ENCODE results near the gene TMEM150B. TPM values are rescaled to one million over a fixed set of nuclear protein-coding genes. Genes with fewer than 3 reads are reported as not detected.

The TMEM150B gene, protein sequence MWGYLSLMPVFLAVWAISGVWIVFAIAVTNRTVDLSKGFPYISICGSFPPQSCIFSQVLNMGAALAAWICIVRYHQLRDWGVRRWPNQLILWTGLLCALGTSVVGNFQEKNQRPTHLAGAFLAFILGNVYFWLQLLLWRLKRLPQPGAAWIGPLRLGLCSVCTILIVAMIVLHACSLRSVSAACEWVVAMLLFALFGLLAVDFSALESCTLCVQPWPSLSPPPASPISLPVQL
- total RNA-seq = not detected

DNA sequence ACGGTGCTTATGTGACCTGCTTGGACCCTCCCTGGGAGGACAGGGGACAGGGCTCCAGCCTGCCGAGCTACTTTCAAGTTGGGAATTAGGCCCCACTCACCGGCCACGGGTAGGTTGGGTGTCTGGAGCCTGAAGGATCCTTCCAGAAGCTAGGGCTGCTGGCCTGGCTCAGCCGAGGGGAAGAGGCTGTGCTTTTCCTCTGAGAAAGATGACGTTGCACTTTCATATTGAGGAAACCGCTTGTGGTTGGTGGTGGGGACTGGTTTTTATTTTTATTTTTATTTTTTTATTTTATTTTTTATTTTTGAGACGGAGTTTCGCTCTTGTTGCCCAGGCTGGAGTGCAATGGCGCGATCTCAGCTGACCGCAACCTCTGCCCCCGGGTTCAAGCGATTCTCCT, at the start of gene TMEM150B:
TSS of gene TMEM150B (minus strand) at position 170 of the 400 bp plus-strand sequence. CDS start 4,305 bp downstream, outside the sequence.
- no peak within 1 kb of the TSS for H3K4me3 Mint-ChIP-seq
- no peak for ATAC-seq
- no peaks in the 10 kb centered on the region for H3K36me3 Mint-ChIP-seq (ENCODE audit: insufficient read depth)
- H3K4me1 Mint-ChIP-seq (ENCODE audit: low read depth) = no peaks in the 10 kb centered on the region
- DNase-seq = no peak
- no peaks in the 10 kb centered on the region for H3K9me3 Mint-ChIP-seq
- H3K27me3 Mint-ChIP-seq (ENCODE audit: low read depth) = peaks cover 11% of the 10 kb centered on the region

DNA sequence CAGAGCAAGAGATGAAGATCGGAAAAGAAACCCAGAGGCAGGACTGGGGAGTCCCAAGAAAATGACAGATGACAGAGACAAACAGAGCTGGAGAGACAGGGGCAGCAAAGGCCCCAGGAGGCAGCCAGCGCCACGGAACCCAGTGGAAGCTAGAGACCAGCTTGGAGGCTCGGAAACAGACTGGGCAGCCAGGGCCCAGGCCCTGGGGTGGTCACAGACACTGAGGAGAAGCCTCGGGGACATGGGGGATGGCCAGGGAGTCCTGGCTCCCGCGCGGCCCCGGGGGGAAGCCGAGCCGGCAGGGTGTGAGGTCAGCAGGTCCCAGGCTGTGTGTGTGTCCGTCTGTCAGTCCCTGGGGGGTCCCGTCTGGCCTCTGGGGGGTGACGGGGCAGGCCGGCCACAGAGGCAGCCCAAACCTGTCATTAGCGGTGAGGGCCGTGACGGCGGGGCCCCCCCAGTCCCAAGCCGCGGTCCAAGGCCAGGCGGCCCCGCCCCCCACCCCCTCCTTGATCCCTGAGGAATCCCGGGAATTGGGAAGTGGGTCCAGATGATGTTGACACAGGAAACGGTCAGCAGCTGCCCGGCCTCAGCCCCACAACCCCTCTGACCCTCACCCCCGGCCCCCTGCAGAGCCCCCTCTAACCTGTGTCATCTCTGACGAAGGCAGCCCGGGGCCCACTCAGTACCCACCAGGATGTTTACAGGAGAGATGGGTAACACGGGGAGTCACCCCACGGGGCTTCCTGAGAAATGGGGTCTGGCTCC, 49.0 kb upstream of the TMEM150B start:
- Mint-ChIP-seq H3K4me3 (no peak overlapping the region), H3K27me3 (ENCODE audit: low read depth) (peaks cover 40% of the 10 kb centered on the region), H3K9me3 (no peaks in the 10 kb centered on the region), H3K36me3 (ENCODE audit: insufficient read depth) (no peaks in the 10 kb centered on the region), H3K4me1 (ENCODE audit: low read depth) (peaks cover 8% of the 10 kb centered on the region)
- ATAC-seq (no peak), DNase-seq (no peak)

DNA sequence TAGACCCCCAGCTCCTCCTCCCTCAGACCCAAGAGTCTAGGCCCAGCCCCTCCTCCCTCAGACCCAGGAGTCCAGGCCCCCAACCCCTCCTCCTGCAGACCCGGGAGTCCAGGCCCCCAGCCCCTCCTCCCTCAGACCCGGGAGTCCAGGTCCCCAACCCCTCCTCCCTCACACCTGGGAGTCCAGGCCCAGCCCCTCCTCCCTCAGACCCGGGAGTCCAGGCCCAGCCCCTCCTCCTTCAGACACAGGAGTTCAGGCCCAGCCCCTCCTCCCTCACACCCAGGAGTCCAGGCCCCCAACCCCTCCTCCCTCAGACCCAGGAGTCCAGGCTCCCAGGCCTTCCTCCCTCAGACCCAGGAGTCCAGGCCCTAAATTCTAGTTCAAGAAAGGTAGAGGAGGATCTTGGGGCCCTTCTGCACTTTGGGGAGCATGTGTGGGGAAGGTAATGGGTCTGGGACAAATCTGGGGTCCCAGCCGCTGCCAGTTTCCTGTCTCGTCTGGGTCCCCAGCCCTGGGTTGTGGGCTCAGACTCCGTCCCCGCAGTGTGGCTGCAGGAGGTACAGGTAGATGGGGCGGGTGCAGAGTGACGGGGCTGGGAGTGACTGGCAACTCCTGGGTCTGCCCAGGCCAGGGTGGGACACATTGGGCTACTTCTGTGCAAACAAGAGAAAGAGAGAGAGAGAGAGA, 48.3 kb upstream of the TMEM150B start:
- Mint-ChIP-seq H3K27me3 (ENCODE audit: low read depth) (peaks cover 45% of the 10 kb centered on the region), H3K4me1 (ENCODE audit: low read depth) (peaks cover 8% of the 10 kb centered on the region), H3K4me3 (no peak overlapping the region), H3K36me3 (ENCODE audit: insufficient read depth) (no peaks in the 10 kb centered on the region), H3K9me3 (no peaks in the 10 kb centered on the region)
- ATAC-seq (no peak), DNase-seq (no peak)

DNA sequence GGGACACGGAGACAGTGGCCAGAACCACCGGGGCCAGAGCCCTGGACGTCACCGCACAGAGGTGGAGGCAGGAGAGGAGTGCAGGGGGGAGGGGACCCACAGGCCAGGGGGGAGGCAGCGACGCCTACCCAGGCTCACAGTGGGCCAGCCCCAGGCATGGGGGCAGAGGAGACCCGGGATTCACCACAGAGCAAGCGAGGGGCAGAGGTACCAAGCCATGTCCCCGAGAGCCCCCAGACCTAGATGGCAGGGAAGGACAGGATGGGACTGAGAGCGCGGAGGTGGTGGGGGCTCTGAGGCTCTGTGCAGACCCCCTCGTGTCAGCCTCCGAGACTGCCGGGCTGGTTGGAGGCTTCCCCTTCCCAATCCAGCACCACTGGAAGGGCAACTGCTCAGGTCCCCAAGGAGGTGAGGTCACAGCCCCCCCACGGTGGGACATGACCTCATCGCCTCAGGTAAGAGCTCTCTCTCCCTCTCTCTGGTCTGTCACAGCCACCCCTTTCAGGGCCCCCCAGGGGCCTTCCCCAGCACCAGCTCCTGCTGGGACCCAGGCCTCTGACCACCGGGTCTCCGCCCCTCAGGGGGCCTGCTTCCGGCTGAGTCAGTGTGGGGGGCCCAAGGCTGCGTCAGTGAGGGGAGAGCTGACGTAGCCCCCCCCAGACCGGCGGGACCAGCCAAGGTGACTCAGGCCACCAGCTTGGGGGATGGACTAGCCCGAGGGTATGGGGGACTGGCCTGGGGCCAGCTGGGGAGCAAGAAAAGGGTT, 47.4 kb upstream of the TMEM150B start:
- Mint-ChIP-seq H3K9me3 (no peaks in the 10 kb centered on the region), H3K36me3 (ENCODE audit: insufficient read depth) (no peaks in the 10 kb centered on the region), H3K4me1 (ENCODE audit: low read depth) (peaks cover 8% of the 10 kb centered on the region), H3K4me3 (no peak overlapping the region), H3K27me3 (ENCODE audit: low read depth) (peaks cover 52% of the 10 kb centered on the region)
- no peak for DNase-seq
- peak; percentile 22 to 29 for ATAC-seq

DNA sequence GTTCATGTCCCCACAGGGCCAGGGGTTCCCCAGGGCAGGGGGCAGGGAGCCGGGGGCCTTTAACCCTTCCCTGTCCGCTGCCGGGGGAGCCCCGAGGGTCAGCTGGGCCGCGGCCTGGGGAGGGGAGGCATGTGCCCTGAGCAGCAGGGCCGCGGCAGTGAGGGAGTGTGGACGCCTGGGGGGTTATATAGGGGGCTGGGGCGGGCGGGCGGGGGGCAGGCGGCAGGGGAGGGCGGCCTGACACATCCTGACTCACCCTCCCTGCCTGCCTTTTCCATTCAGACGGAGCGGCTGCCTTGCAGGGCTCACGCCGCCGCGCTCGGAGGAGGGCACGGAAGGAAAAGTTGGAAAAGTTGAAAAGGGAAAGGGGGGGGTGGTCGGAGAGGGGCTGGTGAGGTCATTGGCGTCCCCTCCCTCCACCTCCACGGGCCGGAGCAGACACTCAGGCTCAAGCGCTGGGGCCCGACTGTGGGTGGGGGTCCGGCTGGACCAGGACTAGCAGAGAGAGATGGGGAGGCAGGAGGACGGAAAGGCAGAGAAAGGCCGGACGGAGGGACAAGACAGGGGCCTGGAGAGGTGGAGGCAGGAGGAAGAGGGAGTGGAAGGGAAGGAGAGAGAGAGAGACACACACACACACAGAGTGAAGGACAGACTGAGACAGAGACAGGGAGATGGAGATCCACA, 45.3 kb upstream of the TMEM150B start, which contains the start of gene IL11:
TSS of gene IL11 (minus strand) at position 159 of the 684 bp plus-strand sequence. CDS start at position 6, 153 bp downstream.
- ATAC-seq = peak; percentile 23 to 32
- Mint-ChIP-seq H3K4me1 (ENCODE audit: low read depth) (peaks cover 8% of the 10 kb centered on the region), H3K36me3 (ENCODE audit: insufficient read depth) (no peaks in the 10 kb centered on the region), H3K27me3 (ENCODE audit: low read depth) (peaks cover 56% of the 10 kb centered on the region), H3K4me3 (peak within 1 kb of the TSS; percentile 58), H3K9me3 (no peaks in the 10 kb centered on the region)
- DNase-seq = no peak

DNA sequence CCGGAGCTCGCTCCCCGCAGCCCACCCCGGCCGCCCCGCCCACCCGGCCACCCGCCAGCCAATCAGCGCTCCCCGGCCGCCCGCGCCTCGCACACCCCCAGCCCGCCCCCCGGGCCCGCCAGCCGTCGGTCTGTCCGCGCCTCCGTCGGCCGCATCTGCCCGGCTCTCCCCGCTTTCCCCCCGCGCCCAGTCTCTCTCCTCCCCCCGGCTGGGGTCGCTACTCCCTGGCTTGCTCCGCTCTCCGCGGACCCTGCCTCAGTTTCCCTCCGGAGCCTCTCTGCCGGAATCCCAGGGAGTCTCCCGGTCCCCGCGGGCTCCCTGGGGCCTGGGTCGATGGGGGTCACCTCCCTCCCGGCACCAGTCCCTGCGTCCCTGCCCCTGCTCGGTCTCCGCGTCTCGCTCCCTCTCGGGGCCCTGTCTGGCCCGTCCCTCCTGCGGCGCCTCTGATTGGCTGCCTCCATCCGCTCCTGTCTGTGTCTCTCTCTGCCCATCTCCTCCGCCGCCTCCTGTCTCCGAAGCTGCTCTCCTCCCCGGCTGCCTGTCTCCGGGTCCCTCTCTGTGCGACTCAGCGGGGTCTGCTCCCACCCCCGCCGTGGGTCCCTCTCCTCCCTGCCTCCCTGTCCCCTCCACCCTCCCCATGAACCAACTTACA, 44.6 kb upstream of the TMEM150B start:
- Mint-ChIP-seq H3K4me3 (peak overlapping the region; percentile 58), H3K4me1 (ENCODE audit: low read depth) (peaks cover 8% of the 10 kb centered on the region), H3K36me3 (ENCODE audit: insufficient read depth) (no peaks in the 10 kb centered on the region), H3K9me3 (no peaks in the 10 kb centered on the region), H3K27me3 (ENCODE audit: low read depth) (peaks cover 53% of the 10 kb centered on the region)
- peak; percentile 67 to 75 for ATAC-seq
- no peak for DNase-seq

DNA sequence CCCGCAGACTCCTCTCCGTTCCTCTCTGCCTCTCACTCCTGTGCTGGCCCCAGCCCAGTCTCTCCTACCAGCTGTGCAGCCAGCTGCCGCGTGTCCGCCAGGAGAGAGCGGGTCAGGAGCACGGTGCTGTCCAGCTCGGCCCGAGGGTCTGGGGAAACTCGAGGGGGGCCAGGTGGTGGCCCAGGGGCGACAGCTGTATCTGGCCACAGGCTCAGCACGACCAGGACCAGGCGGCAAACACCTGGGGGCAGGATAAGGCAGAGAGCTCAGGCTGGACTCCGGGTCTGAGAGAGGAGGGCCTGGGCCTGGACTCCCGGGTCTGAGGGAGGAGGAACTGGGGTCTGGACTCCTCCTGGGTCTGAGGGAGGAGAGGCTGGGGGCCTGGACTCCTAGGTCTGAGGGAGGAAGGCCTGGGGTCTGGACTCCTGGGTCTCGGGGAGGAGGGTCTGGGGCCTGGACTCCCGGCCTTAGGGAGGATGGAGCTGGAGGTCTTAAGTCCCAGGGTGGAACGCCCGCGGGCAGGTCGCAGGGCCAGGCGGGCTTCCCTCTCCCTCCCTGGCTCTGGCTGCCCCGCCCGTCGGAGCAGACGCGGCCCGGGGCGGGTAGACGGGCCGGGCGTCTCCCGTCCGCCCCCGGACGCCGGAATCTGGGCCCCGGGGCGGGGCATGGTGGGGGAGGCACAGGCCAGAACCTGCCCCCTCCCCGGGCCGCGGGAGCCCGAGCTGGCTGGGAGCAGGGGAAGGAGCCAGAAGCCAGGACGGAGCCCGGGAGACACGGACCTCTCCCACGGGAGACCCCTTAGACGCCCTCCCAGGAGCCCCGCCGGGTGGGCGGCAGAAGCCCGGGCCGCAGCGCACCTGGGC, 43.8 kb upstream of the TMEM150B start:
- no peaks in the 10 kb centered on the region for H3K9me3 Mint-ChIP-seq
- H3K4me1 Mint-ChIP-seq (ENCODE audit: low read depth) = peaks cover 8% of the 10 kb centered on the region
- H3K36me3 Mint-ChIP-seq (ENCODE audit: insufficient read depth) = no peaks in the 10 kb centered on the region
- no peak for DNase-seq
- H3K27me3 Mint-ChIP-seq (ENCODE audit: low read depth) = peaks cover 48% of the 10 kb centered on the region
- no peak overlapping the region for H3K4me3 Mint-ChIP-seq
- ATAC-seq = peak; percentile 53 to 54

DNA sequence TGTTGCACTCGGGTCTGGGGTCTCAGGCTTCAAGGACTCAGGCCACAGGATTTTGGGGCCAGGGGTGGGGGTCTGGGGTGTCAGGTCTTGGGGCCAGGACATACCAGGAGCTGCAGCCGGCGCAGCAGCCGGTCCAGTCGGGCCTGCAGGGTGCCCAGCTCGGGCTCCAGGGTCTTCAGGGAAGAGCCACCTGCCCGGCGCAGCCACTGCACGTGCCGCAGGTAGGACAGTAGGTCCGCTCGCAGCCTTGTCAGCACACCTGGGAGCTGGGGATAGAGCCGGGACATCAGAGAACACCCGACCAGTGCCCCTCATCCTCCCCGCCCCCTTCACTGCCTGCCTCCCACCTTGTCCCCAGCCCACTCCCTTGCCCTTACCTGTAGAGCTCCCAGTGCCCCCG, 43.0 kb upstream of the TMEM150B start:
- Mint-ChIP-seq H3K9me3 (no peaks in the 10 kb centered on the region), H3K27me3 (ENCODE audit: low read depth) (peaks cover 44% of the 10 kb centered on the region), H3K4me3 (no peak overlapping the region), H3K4me1 (ENCODE audit: low read depth) (peaks cover 5% of the 10 kb centered on the region), H3K36me3 (ENCODE audit: insufficient read depth) (no peaks in the 10 kb centered on the region)
- ATAC-seq = no peak
- no peak for DNase-seq

DNA sequence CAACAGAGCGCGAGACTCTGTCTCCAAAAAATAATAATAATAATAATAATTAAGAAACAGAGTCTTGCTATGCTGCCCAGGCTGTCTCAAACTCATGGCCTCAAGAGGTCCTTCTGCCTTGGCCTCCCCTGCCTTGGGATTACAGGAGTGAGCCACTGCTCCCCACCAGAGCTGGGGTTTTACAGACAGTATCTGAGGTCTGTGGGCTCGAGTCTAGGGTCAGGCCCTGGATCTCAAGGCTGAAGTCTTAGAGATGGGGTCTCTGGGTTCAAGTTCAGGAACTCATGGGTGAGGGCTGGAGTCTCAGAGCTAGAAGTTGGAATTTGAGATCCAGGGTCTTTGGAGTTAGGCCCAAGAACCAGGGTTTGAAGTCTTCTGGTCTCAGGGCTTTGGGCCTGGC, 41.6 kb upstream of the TMEM150B start:
- ATAC-seq (no peak), DNase-seq (no peak)
- no peaks in the 10 kb centered on the region for H3K9me3 Mint-ChIP-seq
- peaks cover 5% of the 10 kb centered on the region for H3K4me1 Mint-ChIP-seq (ENCODE audit: low read depth)
- H3K36me3 Mint-ChIP-seq (ENCODE audit: insufficient read depth) = no peaks in the 10 kb centered on the region
- H3K27me3 Mint-ChIP-seq (ENCODE audit: low read depth) = peaks cover 36% of the 10 kb centered on the region
- H3K4me3 Mint-ChIP-seq = no peak overlapping the region

DNA sequence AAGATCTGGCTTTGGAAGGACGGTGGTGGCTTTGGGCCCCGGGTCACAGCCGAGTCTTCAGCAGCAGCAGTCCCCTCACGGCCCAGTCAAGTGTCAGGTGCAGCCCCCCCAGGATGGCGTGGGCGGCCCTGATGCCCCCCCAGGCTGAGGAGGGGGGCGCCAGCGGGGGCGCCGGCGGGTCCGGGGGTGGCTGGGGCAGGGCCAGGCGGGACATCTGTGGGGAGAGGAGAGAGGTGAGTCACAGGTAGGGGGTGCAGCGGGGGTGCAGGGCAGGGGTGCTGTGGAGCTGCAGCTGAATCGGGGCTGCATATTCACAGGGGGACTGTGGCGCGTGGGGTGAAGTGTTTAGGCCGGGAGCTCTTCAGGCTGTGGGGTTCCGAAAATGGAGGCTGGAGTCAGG, 40.8 kb upstream of the TMEM150B start:
- Mint-ChIP-seq H3K4me1 (ENCODE audit: low read depth) (peaks cover 5% of the 10 kb centered on the region), H3K27me3 (ENCODE audit: low read depth) (peaks cover 27% of the 10 kb centered on the region)

DNA sequence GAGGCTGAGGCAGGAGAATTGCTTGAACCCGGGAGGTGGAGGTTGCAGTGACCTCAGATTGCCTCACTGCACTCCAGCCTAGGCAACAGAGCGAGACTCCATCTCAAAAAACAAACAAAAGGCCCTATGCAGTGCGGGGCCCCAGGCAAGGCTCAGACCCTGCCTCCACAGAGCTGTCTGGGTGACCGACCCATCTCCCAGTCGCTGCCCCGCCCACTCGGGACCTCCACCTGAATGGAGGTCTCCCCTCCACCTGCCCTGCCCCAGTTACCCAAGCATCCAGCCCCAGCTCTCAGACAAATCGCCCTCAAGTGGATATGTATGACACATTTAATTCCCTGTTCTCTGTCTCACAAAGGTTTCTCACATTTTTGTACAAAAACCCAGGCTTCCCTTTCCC, 40.1 kb upstream of the TMEM150B start:
- ATAC-seq (no peak), DNase-seq (no peak)
- H3K4me3 Mint-ChIP-seq = no peak overlapping the region
- peaks cover 21% of the 10 kb centered on the region for H3K27me3 Mint-ChIP-seq (ENCODE audit: low read depth)
- no peaks in the 10 kb centered on the region for H3K36me3 Mint-ChIP-seq (ENCODE audit: insufficient read depth)
- H3K9me3 Mint-ChIP-seq = no peaks in the 10 kb centered on the region
- H3K4me1 Mint-ChIP-seq (ENCODE audit: low read depth) = peaks cover 3% of the 10 kb centered on the region

More for the DNA sequence above, 40.8 kb upstream of the TMEM150B start:
- no peak overlapping the region for H3K4me3 Mint-ChIP-seq
- ATAC-seq (no peak), DNase-seq (no peak)
- no peaks in the 10 kb centered on the region for H3K36me3 Mint-ChIP-seq (ENCODE audit: insufficient read depth)
- no peaks in the 10 kb centered on the region for H3K9me3 Mint-ChIP-seq

DNA sequence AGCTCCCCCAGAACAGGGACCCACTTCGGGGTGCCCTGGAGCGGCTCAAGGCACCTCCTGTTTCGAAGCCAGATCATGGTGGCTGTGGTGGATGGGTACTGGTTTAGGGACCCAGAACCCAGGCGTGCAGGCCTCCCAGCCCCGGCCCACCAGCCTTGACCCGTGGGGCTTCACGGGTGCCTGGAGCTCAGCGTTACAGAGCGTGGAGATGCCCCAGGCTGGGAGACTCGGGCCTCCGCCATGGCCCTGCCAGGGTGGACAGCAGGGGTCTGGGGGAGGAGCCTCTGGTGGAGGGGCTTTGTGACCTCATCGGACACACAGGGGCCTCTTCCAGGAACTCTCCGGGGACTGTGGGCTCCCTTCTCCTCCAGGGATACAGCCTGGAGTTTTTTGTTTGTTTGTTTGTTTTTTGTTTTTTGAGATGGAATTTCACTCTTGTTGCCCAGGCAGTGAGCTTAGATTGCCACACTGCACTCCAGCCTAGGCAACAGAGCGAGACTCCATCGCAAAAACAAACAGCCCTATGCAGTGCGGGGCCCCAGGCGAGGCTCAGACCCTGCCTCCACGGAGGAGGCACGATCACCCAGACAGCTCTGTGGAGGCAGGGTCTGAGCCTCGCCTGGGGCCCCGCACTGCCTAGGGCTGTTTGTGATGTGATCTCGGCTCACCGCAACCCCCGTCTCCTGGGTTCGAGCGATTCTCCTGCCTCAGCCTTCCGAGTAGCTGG, 38.0 kb upstream of the TMEM150B start, which contains the start of gene GARIN5B:
TSS of gene GARIN5B (minus strand) at position 271 of the 727 bp plus-strand sequence. CDS start at position 77, 194 bp downstream.
- ATAC-seq (no peak), DNase-seq (no peak)
- Mint-ChIP-seq H3K4me3 (no peak within 1 kb of the TSS), H3K36me3 (ENCODE audit: insufficient read depth) (no peaks in the 10 kb centered on the region), H3K9me3 (no peaks in the 10 kb centered on the region), H3K4me1 (ENCODE audit: low read depth) (no peaks in the 10 kb centered on the region), H3K27me3 (ENCODE audit: low read depth) (peaks cover 12% of the 10 kb centered on the region)

All from activated T-cell treated with anti-CD3 and anti-CD28 coated beads, Interleukin-2, amount 50 U/mL, for 4 hours (primary cell).